SH-SY5Y (cell line): ENCODE data around the gene TECPR1.

ENCODE experiments used
- GATA2 ChIP-seq: IDR thresholded peaks from 2 replicates; pipeline ENCODE4 v1.6.1; 2011; ENCODE audit warnings: mild to moderate bottlenecking, low read depth, low read length
- GATA3 ChIP-seq: IDR thresholded peaks from 2 replicates; pipeline ENCODE4 v1.6.1; 2011; ENCODE audit warnings: low read depth, mild to moderate bottlenecking, low read length, moderate library complexity

The TECPR1 gene

GRCh38 chr7:98206451-98207330 is 45.3 kb downstream of the TECPR1 start:
- TF ChIP-seq GATA2, result no peak
- TF ChIP-seq GATA3, result no peak

GRCh38 chr7:98205162-98205845 is 46.7 kb downstream of the TECPR1 start:
- TF ChIP-seq GATA3 (no peak), GATA2 (no peak)

GRCh38 chr7:98204670-98205069 is 47.4 kb downstream of the TECPR1 start:
- TF ChIP-seq GATA3 (no peak), GATA2 (no peak)

- TF ChIP-seq GATA3 (no peak), GATA2 (no peak)
Observed at GRCh38 chr7:98203964-98204605, 47.9 kb downstream of the TECPR1 start.

GRCh38 chr7:98203261-98203963 is 48.6 kb downstream of the TECPR1 start:
- TF ChIP-seq GATA3, result no peak

- TF ChIP-seq GATA3 (no peak), GATA2 (no peak)
Observed at GRCh38 chr7:98202367-98203195, 49.5 kb downstream of the TECPR1 start.

- TF ChIP-seq GATA2 (no peak), GATA3 (no peak)
Observed at GRCh38 chr7:98200364-98200763, 51.7 kb downstream of the TECPR1 start.

GRCh38 chr7:98199131-98199530 is 52.9 kb downstream of the TECPR1 start:
- TF ChIP-seq GATA3 (no peak), GATA2 (no peak)

GRCh38 chr7:98196706-98197605 is 55.1 kb downstream of the TECPR1 start:
- no peak for TF ChIP-seq GATA3
- TF ChIP-seq GATA2, result no peak

GRCh38 chr7:98194672-98195457 is 57.2 kb downstream of the TECPR1 start:
- TF ChIP-seq GATA2 (no peak), GATA3 (no peak)

GRCh38 chr7:98194186-98194585 is 57.8 kb downstream of the TECPR1 start:
- no peak for TF ChIP-seq GATA3
- no peak for TF ChIP-seq GATA2

- TF ChIP-seq GATA3 (no peak), GATA2 (no peak)
Observed at GRCh38 chr7:98193474-98194180, 58.4 kb downstream of the TECPR1 start.
